ENCODE data around the gene PCYOX1L.
A peak's percentile ranks its signal among the peaks of the same experiment; 100 is the strongest.
"Not testable (repeated sequence)": the region's sequence is repeated elsewhere in the genome, so short reads cannot be mapped to it uniquely, and the experiment has no call there.

The PCYOX1L gene

GRCh38 chr5:149388498-149389190, 30.8 kb downstream of the PCYOX1L start:
- ATAC-seq = no peak

DNA sequence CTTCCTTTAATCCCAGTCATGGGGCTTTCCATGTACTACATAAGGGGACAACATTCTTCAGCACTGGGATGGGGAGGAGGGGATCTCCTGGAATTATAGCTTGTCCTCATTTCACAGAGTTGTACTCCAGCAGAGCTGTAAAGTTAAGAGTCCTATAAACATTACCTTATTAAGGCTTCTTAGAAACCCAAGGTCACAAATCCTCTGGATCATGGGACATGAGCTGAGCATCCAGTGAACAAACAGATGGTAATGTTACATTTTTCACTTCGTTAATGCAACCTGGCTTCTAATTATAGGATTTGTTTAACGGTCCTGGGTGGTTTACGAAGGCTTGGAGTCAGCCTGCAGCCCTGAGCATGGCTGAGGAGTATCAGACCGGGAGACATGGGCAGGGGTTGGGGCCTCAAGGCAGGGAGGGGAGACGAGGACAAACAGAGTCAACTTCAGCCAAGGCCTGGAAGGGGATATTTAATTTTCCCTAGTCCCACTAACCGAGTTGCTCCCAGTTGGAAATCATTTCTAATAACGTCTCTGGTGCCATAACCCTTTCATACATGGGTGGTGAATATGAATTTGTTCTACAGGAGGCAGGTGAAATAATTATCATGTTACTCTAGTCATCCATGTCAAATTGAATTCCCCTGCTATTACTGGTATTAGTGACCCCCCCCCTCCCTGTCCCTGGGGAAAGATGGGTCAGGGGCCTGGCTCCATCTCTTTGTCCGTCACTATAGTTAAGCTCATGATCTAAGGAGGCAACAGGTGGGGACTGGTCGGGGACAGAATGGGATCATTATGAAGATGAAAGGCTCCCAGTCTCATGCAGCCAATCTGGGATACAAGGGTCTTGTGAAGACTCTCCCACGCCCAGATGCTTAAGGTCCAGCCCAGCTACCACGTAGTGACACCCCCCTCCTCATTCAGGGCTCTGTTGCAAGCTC, 32.0 kb downstream of the PCYOX1L start:
- no peak for ATAC-seq

GRCh38 chr5:149391076-149391475, 33.2 kb downstream of the PCYOX1L start:
- ATAC-seq = not testable (repeated sequence)

- no peak for ATAC-seq
These were observed 33.7 kb downstream of the PCYOX1L start for GRCh38 chr5:149391524-149391923.

DNA sequence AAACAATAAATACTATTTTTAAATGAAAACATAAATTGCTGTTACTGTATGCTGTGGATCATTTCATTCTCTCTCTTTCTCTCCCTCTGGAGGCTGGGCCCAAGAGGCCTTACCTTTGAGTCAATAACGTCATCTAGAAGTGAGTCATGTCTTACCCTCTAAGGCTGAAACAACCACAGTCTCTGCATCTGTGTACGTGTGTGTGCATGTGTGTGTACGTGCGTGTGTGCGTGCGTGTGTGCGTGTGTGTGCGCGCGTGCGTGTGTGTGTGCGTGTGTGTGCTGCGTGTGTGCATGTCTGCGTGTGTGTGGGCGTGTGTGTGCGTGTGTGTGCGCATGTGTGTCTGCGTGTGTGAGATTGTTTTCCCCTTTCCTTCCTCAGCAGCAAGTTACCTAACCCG, 34.9 kb downstream of the PCYOX1L start:
- peak; percentile 51 to 71 for ATAC-seq

DNA sequence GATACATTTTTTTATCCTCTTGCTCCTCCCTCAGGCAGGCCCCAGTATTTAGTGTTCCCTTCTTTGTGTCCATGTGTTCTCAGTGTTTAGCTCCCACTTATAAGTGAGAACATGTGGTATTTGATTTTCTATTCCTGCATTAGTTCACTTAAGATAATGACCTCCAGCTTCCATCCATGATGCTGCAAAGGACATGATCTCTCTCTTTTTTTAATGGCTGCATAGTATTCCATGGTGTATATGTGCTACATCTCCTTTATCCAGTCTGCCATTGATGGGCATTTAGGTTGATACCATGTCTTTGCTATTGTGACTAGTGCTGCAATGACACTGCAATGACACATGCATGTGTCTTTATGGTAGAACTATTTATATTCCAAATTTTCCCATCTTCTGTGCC, 37.1 kb downstream of the PCYOX1L start:
- ATAC-seq = not testable (repeated sequence)

GRCh38 chr5:149397530-149397929, 39.7 kb downstream of the PCYOX1L start:
- ATAC-seq = no peak

DNA sequence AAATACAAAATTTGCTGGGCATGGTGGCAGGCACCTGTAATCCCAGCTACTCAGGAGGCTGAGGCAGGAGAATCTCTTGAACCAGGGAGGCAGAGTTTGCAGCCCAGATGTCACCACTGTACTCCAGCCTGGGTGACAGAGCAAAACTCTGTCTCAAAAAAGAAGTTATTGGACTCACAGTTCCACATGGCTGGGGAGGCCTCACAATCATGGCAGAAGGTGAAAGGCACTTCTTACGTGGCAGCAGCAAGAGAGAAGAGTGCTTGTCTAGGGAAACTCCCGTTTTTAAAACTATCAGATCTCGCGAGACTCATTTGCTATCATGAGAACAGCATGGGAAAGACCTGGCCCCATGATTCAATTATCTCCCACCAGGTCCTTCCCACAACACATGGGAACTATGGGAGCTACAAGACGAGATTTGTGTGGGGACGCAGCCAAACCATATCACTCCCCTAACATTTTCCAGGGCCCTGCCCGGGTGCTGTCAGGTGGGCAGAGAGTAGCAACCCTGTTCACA, 41.0 kb downstream of the PCYOX1L start:
- ATAC-seq = not testable (repeated sequence)

DNA sequence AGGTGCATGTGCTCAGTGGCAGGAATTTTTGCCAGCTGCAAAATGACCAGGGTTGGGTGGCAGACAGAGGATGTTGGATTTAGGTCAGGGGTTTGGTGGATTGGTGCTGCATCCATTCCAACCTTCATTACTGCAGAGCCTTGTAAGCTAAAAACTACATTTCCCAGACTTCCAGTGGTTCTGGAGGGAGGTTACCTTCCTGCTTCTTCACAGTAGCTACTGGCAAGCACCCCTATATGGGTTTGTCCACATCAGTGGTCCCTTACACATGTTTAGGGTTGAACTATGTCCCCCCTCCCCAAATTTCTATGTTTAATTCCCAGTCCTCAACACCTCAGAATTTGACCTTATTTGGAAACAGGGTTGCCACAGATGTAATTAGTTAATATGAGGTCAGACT, 41.9 kb downstream of the PCYOX1L start:
- ATAC-seq = no peak

- no peak for ATAC-seq
These were observed 42.5 kb downstream of the PCYOX1L start for GRCh38 chr5:149400304-149400703.

GRCh38 chr5:149401051-149401450, 43.2 kb downstream of the PCYOX1L start:
- no peak for ATAC-seq

GRCh38 chr5:149402291-149402690, 44.4 kb downstream of the PCYOX1L start:
- no peak for ATAC-seq

- ATAC-seq = no peak
These were observed 46.3 kb downstream of the PCYOX1L start for GRCh38 chr5:149403923-149404745.

- ATAC-seq = no peak
These were observed 47.1 kb downstream of the PCYOX1L start for GRCh38 chr5:149404746-149405549.

DNA sequence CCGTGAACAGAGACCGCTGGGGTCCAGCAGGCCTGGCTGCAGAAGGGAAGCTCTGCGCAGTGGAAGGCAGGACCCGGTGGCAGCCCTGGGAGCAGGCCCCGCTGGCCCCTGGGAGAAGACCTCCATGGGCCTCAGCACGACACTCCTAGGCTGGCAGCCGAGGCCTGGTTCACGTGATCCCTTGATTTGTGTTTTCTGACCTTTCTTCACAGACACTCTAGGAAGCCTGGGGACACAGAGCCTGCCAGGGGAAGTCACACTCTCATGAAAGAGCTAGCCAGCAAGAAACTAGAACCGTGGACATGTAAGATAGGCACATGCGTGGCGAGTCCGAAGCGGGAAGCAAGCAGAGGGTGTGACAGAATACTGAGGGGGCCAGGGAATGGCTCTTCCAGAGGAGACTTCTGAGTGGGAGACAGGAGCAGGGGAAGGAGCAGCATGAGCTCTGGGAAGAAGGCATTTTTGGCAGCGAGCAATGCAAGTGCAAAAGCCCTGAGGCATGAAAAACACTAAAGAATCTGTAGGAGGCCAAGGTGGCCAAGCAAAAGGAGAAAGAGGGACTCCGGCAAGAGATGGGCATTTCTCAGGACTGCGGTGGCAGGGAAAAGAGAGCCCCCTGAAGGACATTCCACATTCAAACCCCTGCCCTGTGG, 47.8 kb downstream of the PCYOX1L start:
- no peak for ATAC-seq

GRCh38 chr5:149406203-149406978, 48.5 kb downstream of the PCYOX1L start:
- ATAC-seq = no peak

GRCh38 chr5:149406979-149407306, 49.1 kb downstream of the PCYOX1L start:
- ATAC-seq = no peak

DNA sequence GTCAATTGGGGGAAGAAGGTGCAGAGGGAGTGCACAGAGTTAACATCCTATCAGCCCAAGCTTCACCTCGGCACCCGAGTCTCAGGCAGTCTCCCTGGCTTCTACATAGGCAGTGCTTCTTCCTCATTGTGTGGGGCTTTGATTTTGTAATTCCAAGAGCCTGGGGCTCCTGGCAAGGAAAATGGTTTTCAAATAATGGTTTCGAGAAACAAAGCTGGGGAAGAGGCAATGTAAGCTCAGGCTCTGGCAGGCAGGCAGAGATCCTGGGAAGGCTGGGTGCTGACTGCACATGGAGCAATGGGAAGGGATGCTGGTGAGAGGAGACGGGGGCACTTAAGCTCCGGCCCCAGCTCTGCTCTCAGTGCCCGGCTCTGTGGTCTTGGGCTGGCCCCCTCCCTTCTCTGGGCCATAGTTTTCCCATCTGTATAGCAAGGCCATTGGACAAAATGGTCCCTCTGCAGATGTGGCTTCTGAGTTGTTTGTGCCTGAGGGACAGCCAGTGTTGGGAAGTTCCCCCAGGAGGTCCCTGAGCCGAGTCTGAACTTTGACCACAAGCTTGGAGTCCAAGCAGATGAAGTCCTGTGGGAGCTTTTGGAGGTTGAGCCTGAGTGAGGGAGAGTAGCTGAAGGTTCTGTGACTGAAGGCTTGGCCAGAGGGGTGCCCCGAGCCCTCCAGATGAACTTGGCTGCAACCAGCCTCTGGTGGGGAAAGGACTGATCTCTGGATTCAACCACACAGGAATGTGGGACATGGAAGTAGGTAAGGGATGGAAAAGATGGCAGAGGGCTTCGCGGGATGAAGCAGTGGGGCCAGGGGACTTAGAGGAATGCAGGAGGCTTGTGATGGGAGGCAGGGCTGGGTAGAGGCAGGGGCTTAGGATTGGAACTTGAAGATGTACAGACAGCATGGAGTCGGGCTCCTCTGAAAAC, 49.7 kb downstream of the PCYOX1L start:
- no peak for ATAC-seq

Measured in activated CD4-positive, CD25-positive, alpha-beta regulatory T cell treated with anti-CD3 and anti-CD28 coated beads, Interleukin-2, amount 50 U/mL, for 24 hours (primary cell).